ENCODE results near the gene IGFBP6. TPM values are rescaled to one million over a fixed set of nuclear protein-coding genes. Genes with fewer than 3 reads are reported as not detected.
"Not testable (repeated sequence)": the region's sequence is repeated elsewhere in the genome, so short reads cannot be mapped to it uniquely, and the experiment has no call there.

IGFBP6 gene
- total RNA-seq, 1 donor from 2014 or later: 7.0 TPM

DNA sequence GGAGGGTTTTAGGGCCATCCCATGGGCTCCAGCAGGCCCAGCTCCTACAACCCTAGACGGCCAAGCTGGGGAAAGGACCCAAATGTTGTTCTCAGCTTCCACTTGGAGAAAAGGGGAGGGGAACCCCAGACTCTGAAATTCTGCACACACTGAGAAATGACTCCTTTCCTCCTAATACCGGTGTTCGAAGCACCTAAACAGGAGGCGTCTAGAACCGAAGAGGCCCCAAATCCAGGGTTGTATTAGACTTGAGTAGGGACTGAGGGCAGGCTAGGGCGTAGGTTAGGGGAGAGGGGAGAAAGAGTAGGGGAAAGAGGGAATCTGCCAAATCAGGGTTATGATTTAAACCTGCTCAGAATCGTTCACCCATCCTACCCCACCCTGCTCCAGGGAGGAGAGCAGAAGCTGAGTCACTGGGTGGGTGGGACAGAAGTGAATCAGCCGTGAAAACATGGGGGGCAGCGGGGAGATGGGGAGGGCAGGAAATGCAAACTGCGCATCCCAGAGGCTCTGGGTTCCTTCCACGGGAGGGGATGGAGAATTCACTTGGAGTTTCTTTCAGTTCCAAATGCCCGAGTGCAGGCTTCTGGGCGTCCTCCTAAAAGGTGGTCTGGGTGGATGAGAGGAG, 1.0 kb downstream of the IGFBP6 start:
- peak; percentile 20 for DNase-seq

DNA sequence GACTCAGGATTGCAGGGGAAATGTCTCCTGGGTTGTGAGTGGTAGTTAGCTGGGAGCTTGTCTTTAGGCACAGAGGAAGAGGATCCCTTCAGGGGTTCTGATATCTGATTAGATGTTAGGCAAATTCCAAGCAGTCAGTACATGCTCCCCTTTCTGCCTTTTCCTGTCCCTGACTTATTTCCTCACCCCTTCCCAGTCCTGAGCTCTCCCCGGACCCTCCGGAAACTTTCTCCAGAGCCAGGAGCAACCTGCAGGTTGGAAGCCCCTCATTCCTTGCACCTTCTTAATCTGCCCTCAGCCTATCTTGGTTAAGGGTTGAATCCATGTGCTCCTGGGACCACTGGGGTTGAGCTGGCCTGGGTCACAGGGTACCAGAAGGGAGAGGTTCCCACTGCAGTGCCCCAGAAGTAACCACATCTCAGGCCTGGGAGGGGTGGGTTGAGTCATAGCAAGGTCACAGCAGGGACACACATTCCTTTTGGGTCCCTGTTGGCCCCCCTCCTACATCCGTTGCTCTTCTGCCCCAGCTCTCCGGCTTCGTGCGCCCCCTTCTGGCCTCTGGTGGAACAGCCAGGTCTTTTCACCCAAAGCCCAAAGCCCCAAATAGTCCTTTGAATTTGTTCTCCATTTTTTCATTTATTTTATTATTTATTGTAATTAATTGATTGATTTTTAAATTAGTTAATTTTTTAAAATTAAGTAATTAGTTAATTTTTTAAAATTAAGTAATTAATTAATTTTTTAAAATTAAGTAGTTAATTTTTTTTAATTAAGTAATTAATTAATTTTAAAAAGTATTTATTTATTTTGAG, 1.8 kb downstream of the IGFBP6 start:
- peak; percentile 87 for DNase-seq

DNA sequence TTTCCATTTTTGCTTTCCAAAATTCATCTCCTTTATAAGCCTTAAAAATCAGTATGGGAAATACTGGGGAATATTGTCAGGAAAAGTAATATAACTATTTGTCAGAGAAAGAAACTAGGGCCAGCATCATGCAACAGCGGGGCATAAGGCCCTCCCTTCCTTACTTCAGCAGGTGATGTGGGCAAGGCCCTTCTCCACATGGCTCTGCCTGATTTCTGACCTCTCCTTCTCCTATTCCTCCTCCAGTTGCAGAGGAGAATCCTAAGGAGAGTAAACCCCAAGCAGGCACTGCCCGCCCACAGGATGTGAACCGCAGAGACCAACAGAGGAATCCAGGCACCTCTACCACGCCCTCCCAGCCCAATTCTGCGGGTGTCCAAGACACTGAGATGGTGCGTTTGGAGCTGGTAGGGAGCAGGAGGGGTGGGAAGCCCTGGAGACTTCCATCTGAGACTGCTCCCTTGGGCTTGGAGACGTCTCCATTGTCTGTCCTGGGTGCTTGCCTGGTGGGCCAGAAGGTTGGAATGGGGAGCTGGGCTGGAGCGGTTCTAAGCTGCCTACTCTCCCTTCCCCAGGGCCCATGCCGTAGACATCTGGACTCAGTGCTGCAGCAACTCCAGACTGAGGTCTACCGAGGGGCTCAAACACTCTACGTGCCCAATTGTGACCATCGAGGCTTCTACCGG, 3.1 kb downstream of the IGFBP6 start:
- DNase-seq: no peak

DNA sequence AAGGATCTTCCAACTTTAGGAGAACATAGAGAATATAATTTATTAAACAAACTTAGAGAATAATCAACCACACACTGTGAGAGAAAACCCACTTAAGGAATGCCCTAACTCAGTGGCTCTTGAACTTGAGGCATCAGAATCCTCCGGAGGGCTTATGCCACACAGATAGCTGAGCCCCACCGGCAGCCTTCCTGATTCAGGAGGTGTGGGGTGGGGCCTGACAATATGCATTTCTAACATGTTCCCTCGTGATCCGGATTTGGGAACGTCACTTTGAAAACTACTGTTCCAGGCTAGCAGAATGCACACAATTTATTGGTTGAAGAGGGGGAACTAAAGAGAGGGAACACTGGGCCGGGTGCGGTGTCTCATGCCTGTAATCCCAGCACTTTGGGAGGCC, 3.8 kb downstream of the IGFBP6 start:
- DNase-seq: no peak

DNA sequence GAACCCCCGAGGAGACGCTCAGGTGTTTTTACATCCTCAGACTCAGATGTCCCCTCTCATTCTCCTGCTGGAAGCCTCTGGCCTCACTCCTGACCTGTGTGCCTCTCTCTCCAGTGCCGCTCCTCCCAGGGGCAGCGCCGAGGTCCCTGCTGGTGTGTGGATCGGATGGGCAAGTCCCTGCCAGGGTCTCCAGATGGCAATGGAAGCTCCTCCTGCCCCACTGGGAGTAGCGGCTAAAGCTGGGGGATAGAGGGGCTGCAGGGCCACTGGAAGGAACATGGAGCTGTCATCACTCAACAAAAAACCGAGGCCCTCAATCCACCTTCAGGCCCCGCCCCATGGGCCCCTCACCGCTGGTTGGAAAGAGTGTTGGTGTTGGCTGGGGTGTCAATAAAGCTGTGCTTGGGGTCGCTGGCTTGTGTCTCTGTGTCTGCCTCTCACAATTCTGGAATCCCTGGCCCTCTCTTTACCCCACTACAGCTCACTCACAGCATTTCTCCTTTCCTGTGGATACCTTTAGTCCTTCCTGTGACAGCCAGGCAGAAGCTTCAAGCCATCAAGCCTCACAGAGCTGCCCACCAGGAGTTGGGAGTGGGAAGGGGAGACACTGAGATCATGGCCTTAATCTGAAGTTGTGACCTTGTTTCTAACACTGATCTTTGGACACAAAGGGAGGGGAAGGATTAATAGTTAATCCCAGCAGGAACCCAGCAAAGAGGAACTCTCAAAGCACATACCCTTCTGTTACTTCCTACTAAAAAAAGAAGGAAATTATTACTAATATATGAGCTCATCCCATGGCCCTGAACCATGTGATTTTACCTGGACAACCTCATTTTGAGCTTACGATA, 4.7 kb downstream of the IGFBP6 start:
- DNase-seq: no peak

DNA sequence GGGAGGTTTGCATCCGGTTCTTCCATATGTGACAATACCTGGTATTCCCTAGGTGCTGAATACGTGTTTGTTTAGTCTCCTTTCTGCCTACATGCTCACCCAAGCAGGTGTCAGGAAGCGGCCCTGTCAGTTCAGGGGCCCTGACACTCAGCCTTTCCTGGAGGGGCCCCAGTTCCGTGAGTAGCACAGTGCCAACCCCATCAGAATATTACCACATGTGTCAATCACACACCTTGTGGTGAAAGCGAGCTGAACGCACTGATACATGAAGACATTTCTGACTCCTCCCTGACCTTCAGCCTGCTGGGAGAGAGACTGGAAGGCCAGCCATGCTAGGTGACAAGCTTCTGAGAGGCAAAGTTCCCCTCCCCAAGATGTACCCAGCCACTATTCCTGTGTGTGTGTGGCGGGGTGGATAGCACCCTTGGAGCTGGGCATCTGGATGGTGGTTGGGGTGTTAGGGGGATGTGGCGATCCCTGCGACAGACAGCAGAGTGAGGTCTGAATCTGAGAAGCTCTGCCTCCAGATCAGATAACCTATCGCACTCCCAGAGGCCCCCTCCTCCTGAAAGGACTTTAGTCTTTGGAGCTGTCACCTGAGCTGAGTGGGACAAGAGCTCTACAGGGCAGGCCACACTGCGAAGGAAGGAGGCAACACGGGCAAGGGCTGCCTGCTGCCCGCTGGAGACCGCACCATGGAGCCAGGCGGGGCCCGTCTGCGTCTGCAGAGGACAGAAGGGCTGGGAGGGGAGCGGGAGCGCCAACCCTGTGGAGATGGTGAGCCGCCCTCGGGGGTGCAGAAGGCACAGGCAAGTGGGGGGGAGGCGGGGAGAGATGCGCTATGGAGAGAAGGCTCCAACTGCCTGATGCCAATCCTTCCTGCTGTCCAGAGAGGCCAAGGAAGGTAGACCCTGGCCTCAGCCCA, 5.7 kb downstream of the IGFBP6 start, which contains the start of gene SOAT2:
Gene SOAT2 (plus strand): TSS at position 604 of the 925 bp plus-strand sequence. CDS start 92 bp downstream, at position 696.
- no peak for DNase-seq

DNA sequence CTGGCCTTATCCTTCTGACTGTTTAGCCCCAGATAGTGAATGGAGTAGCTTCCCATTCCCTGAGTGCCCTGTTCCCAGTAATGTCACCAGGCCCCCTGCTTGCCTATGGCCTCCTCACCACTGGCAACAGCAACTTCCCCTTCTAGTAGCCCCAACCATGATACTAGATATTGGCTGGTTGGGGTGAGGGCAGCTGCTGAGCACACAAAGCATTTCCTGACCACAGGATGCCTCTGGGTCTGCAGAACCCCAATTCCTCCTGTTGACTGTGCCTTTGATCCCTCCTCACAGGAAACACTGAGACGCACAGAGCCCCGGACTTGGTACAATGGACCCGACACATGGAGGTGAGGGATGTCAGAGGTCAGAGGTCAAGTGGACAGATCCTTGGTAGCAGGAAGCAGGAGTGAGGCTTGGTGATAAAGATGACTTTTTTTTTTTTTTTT, 6.4 kb downstream of the IGFBP6 start:
- peak; percentile 18 for DNase-seq

DNA sequence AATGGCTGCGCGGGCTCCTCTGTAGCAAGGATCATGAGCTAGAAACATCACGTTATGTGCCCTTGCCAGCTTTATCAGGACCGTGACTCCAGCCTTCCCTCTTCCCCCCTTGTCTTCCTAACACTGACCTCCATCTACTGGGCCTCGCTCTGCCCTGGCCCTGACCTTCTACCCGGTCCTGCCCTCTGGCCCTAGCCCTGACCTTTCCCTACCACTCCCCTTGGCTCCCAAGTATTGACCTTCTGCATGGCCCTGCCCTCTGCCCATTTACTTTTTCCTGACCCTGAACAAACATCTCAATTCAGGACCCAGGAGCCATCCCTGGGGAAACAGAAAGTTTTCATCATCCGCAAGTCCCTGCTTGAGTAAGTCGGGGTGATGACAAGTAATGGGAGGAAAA, 7.8 kb downstream of the IGFBP6 start:
- no peak for DNase-seq

DNA sequence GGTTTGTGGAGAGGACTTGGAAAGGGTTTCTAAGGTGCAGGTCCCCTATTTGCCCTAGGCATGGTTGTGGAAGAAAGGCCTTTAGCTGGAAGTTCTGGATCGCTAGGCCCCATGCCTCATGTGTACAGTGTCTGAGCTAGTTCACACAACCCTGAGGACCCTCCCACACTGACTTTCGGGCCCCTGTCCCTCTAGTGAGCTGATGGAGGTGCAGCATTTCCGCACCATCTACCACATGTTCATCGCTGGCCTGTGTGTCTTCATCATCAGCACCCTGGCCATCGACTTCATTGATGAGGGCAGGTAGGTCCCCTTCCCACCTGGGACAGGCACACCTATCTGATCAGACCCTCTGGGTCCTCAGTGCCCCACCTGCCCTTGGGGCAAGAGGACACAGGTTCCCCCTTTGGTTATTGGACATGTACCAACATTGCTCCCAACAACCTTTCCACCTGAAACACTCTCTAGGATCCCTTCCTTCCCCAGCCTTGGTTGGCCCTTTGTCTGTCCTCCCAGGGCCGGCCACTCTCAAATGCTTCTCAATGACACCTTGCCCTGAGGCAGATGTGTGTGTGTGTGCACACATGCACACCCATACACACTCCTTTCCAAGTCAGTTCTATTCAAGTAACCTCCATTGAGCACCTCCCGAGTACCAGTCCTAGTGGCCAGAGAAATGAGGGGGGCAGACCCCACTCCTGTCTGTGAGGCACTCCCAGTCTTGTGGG, 8.4 kb downstream of the IGFBP6 start:
- DNase-seq: no peak

DNA sequence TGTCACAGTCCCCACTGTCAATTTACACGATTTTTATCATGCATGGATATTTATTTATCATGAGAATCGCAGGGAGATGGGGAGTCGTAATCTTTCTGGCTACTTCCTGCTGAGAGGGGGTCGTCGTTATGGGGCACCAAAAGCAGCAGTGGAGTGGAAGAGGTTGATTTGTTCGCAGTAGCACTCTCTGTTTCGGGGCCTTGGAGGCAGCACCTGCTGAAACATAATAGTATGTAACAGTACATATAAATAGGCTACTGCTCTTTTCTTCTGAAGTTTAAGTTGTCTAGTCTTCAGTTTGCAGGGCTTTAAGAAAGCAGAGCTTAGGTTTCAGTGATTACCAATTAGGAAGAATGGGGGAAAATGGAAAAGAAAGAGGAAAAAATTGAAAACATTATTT, 9.7 kb downstream of the IGFBP6 start:
- no peak for DNase-seq

DNA sequence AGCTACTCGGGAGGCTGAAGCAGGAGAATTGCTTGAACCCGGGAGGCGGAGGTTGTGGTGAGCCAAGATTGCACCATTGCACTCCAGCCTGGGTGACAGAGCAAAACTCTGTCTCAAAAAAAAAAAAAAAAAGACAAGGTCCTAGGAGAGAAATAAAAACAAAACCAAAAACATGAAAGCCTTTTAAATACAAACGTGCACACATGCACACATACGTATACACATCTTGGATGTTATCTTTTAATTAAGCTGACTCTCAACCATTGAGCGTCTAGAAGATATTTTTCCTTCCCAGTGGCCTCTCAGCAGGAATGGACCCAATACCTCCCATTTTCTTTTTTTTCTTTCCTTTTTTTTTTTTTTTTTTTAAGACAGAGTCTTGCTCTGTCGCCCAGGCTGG, 15.0 kb downstream of the IGFBP6 start:
- DNase-seq: not testable (repeated sequence)

DNA sequence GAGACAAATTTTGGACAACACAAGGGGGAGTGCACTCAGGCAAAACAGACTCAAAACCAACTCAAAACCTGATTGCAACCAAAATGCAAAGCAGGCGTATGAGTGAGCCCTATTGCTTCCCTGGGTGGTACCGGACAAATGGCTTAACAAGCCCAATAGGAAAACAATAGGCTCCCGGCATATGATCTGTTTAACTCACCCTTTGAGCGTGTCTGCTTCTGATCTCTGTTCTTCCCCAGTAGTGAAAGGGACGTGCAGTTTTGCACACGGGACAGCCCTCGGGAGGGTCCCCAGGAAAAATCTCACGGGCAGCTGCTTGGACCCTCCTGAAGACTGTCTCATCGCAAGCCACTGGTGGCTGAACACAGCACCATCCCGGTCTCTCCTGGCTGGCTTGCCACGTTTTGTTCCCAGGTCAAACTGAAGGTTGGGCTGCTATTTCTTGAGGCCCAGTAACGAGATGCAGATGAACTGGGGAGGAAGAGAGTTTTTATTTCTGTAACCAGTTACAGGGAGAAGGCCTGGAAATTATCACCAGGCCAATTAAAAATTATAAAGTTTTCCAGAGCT, 15.8 kb downstream of the IGFBP6 start:
- DNase-seq: no peak

DNA sequence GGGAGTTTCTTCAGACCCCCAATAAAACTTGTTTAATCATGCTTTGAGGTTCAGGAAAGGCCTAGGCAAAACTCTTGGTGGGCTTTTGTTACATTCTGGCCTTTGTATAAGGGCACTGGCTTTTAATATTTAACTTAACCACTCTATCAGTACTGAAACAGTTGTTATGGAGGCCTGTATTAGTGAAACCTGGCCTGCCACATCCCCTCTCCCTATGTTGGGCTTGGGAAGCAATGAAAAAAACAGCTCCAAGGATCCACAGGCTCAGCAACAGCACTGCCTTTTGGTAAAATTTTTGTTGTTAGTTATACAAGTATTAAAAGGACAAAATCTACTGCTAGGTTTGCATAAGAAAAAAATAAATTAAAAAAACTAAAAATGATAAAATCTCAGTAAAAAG, 16.5 kb downstream of the IGFBP6 start:
- no peak for DNase-seq

DNA sequence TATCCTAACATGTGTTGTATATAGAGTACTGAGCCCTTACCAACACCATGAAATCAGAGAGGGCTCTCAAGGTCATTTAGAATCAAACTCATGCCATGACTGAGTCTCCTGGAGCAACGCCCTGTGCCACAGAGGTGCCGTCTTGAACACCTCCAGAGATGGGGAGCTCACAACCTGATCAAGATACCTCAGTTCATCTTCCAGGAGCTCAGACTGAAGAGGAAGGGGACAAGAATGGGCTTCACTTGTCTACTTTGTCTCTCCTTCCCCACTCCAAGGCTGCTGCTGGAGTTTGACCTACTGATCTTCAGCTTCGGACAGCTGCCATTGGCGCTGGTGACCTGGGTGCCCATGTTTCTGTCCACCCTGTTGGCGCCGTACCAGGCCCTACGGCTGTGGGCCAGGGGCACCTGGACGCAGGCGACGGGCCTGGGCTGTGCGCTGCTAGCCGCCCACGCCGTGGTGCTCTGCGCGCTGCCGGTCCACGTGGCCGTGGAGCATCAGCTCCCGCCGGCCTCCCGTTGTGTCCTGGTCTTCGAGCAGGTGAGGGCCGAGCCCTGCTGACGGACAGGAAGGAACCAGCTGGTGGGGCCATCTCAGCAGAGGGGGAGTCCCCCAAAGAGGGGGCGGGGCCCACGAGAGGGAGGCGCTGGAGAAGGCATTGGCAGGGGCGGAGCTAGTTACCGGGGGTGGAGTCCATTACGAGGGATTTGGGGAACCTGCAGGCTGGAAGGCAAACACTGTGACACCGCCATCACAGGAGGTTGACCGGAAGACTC, 17.8 kb downstream of the IGFBP6 start:
- no peak for DNase-seq

DNA sequence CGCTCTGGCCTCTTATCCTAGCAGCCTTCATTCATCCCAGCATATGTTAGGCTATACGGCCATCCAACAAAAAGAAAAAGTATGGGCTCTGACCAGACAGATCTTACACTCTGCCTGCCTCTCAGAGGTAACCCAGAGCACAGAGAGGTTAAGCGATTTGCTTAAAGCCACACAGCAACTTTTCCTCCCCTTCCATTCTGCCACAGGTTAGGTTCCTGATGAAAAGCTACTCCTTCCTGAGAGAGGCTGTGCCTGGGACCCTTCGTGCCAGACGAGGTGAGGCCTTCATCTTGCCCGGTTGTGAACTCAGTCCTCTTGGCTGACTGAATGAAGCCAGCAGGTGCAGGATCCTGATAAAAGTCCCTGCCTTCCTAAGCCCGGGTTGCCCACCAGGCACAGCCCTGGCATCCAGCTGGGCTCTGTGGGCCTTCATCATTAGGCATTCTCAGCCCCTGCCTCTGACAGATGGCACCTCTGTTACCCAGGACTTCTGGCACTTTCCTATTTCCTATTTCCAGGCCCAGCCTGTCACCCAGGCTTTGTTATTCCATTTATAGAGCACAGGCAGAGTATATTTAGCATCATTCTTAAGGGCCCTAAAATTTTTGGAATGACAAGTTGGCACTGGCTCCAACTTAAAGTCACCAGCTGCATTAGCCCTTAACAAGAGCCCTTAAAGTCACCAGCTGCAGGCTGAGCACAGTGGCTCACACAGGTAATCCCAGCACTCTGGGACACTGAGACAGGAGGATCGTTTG, 18.6 kb downstream of the IGFBP6 start:
- DNase-seq: no peak

DNA sequence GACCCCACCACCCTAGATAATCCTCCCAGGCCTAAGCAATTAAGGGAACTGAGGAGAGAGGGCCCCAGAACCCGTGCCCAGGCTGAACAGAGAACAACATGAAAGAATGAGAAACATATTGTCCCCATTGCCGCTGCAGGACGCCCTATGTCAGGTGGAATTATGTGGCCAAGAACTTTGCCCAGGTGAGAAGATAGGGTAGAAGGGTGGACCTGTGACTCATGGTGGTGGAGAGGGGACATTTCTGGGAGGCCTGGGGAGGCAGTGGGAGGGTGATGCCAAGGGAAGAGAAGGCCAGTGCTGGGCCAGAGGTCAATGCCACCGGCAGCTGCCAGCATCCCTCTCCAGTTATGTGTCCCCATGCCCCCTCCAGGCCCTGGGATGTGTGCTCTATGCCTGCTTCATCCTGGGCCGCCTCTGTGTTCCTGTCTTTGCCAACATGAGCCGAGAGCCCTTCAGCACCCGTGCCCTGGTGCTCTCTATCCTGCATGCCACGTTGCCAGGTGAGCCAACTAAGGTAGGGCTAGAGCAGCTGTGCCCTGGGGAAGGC, 21.4 kb downstream of the IGFBP6 start:
- no peak for DNase-seq

DNA sequence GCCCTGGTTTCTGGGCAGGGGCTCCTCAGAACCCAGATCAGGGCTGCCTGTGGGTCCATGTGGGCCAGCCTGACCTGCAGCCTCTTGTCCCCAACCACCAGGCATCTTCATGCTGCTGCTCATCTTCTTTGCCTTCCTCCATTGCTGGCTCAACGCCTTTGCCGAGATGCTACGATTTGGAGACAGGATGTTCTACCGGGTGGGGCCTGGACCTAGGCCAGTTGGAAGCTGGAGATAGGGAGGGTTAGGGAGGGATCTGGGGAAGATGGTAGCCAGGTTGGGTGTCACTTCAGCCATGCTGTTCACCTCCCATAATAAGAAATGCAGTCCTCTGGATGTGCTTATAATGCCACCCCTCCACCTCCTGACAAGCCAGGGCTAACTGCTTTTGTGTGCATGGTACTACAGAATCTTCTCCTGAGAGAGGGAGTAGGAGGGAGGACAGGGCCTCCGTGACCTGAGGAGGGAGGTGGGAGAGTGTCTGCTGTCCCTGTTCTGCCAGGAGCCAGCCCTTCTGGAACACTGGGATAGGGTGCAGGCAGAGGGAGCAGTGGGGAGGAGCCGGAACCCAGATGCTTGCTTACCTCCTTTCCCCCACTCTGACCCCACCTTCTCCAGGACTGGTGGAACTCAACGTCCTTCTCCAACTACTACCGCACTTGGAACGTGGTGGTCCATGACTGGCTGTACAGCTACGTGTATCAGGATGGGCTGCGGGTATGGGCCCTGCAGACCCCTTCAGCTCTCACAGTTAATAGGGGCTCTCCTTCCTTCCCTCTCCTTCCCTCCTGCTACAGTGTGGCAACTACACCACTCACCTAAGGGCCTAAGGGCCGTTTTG, 23.4 kb downstream of the IGFBP6 start:
- DNase-seq: no peak

All from dermis blood vessel endothelial cell (primary cell).